HepG2 (cell line): ENCODE data around the gene A3GALT2. TPM values are rescaled to one million over a fixed set of nuclear protein-coding genes. Genes with fewer than 3 reads are reported as not detected.

Experiments
- ARNTL ChIP-seq: sonication (generic); formaldehyde crosslinking; IDR thresholded peaks from 2 replicates; pipeline ENCODE4 v1.4.0; 2020; ENCODE audit warnings: mild to moderate bottlenecking, missing genetic modification reagents
- CHD2 ChIP-seq: IDR thresholded peaks from 2 replicates; pipeline ENCODE4 v1.6.1; 2011; ENCODE audit warnings: low read depth, low read length, improper control_type of control experiment
- CREM ChIP-seq, 2 experiments: sonication (generic) in 1 of 2; formaldehyde crosslinking in 1 of 2; IDR thresholded peaks; 2 replicates each; pipeline versions ENCODE4 v1.4.0 to v1.6.1; 2016 to 2020; ENCODE audit warnings: antibody characterized with exemption in 1 of 2, mild to moderate bottlenecking in 1 of 2, missing genetic modification reagents in 1 of 2
- FOSL2 ChIP-seq: sonication (generic); formaldehyde crosslinking; IDR thresholded peaks from 2 replicates; pipeline ENCODE4 v1.4.0; 2020; ENCODE audit warnings: missing genetic modification reagents
- HDAC1 ChIP-seq: sonication (generic); formaldehyde crosslinking; IDR thresholded peaks from 2 replicates; pipeline ENCODE4 v1.5.1; 2020; ENCODE audit warnings: mild to moderate bottlenecking, missing genetic modification reagents
- MATR3 ChIP-seq: sonication (generic); formaldehyde crosslinking; IDR thresholded peaks from 2 replicates; pipeline ENCODE4 v1.4.0; 2020; ENCODE audit warnings: missing genetic modification reagents
- MIER3 ChIP-seq: IDR thresholded peaks from 2 replicates; pipeline ENCODE4 v1.6.1; 2016; ENCODE audit warnings: missing compliant biosample characterization, borderline replicate concordance
- PHF5A ChIP-seq: IDR thresholded peaks from one replicate; pipeline ENCODE4 v1.6.1; 2018; ENCODE audit warnings: low read depth, missing genetic modification reagents; ENCODE audit not compliant: unreplicated experiment
- POLR2G ChIP-seq: fragments of 200-400 bp; formaldehyde crosslinking; IDR thresholded peaks from 2 replicates; pipeline ENCODE4 v1.6.1; 2018; ENCODE audit warnings: mild to moderate bottlenecking, low read depth, low read length, moderate library complexity
- RXRB ChIP-seq: IDR thresholded peaks from 2 replicates; pipeline ENCODE4 v1.6.1; 2016; ENCODE audit warnings: borderline replicate concordance, missing genetic modification reagents, missing compliant biosample characterization
- SOX13 ChIP-seq, 3 experiments: fragments of 450-650 bp in 1 of 3; sonication (generic) in 1 of 3; formaldehyde crosslinking in 1 of 3; IDR thresholded peaks in 2 of 3; conservative IDR thresholded peaks in 1 of 3; 2 replicates each; pipeline versions ENCODE4 v1.5.0 to v1.6.1; 2016 to 2020; ENCODE audit warnings: antibody characterized with exemption in 1 of 3, mild to moderate bottlenecking in 1 of 3, missing compliant biosample characterization in 1 of 3, missing genetic modification reagents in 1 of 3, moderate library complexity in 1 of 3
- ZNF878 ChIP-seq: sonication (generic); formaldehyde crosslinking; IDR thresholded peaks from 2 replicates; pipeline ENCODE4 v1.8.1; 2023; ENCODE audit warnings: mild to moderate bottlenecking, missing genetic modification reagents, moderate library complexity
- polyA plus RNA-seq, 8 experiments: library from polyadenylated mRNA; depleted of rRNA in 3 of 8; stranded (reverse) in 7 of 8; unstranded in 1 of 8; fragments of >200 nt; fragmentation: Illumina TruSeq in 4 of 8; extraction: Trizol in 4 of 8; gene quantifications; 2 replicates each; pipeline versions ENCODE4 v1.2.1 to v1.2.3, GENCODE V29; 2011 to 2016; ENCODE audit warnings: low read depth in 4 of 8, missing spikeins in 1 of 8, mixed read lengths in 1 of 8; ENCODE audit not compliant: insufficient read depth in 1 of 8
- total RNA-seq, 5 experiments: library from RNA; depleted of rRNA; stranded (reverse); fragments of >200 nt; fragmentation: Illumina TruSeq; extraction: Trizol; gene quantifications; 2 replicates each; pipeline ENCODE4 v1.2.3, GENCODE V29; 2016; ENCODE audit warnings: low read depth in 1 of 5
- TF ChIP-seq, protein P1 (sequence below): sonication (generic); formaldehyde crosslinking; conservative IDR thresholded peaks from 2 replicates; pipeline ENCODE4 v1.4.0; 2020; ENCODE audit warnings: mild to moderate bottlenecking, missing genetic modification reagents, moderate library complexity
- TF ChIP-seq, protein P2 (sequence below): sonication (generic); formaldehyde crosslinking; IDR thresholded peaks from 2 replicates; pipeline ENCODE4 v1.5.1; 2020; ENCODE audit warnings: mild to moderate bottlenecking, missing genetic modification reagents, borderline replicate concordance
- TF ChIP-seq, protein P3 (sequence below): conservative IDR thresholded peaks from 2 replicates; pipeline ENCODE4 v1.6.1; 2018; ENCODE audit warnings: missing genetic modification reagents

Gene A3GALT2
- total and polyA plus RNA-seq, 2 of the 13 experiments (the other 11 are each of a cell fraction or from before 2014, with no cell fraction given), result not detected

DNA sequence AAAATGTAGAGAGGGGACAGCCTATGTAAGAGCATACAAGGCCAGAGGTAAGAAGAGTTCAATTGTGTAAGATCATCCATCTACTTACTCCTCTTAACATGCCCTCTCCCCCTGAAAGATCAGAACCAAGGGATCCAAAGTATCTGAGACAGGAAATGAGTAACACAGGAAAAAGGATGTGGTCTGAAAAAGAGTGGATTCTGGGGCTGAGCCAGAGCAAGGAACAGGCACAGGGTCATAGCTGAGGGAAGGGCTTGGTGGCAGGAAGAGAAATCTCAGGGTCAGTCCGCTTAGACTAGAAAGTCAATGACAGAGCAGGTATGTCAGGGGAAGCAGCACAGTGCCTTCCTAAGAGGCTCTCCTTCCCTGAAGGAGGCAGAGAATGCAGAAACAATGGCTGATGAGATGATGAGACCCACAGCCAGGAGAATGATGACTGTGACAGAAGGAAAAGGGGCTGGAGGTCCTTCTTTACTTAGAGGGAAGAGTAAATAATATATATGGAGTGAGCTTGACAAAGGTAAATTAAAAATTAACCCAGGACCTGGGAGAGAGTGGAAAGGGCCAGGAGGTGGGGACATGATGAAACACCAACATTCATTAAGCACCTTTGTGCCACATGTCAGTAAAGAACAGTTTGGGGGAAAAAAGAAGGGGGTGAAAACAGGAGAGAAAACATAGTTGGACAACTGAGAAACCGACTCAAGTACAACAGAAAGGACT lies 26.2 kb upstream of the A3GALT2 start (continued):
- TF ChIP-seq, protein P1, sequence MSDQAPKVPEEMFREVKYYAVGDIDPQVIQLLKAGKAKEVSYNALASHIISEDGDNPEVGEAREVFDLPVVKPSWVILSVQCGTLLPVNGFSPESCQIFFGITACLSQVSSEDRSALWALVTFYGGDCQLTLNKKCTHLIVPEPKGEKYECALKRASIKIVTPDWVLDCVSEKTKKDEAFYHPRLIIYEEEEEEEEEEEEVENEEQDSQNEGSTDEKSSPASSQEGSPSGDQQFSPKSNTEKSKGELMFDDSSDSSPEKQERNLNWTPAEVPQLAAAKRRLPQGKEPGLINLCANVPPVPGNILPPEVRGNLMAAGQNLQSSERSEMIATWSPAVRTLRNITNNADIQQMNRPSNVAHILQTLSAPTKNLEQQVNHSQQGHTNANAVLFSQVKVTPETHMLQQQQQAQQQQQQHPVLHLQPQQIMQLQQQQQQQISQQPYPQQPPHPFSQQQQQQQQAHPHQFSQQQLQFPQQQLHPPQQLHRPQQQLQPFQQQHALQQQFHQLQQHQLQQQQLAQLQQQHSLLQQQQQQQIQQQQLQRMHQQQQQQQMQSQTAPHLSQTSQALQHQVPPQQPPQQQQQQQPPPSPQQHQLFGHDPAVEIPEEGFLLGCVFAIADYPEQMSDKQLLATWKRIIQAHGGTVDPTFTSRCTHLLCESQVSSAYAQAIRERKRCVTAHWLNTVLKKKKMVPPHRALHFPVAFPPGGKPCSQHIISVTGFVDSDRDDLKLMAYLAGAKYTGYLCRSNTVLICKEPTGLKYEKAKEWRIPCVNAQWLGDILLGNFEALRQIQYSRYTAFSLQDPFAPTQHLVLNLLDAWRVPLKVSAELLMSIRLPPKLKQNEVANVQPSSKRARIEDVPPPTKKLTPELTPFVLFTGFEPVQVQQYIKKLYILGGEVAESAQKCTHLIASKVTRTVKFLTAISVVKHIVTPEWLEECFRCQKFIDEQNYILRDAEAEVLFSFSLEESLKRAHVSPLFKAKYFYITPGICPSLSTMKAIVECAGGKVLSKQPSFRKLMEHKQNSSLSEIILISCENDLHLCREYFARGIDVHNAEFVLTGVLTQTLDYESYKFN (CRISPR knock-in tag), result peak; percentile 90
- TF ChIP-seq HDAC1 (CRISPR knock-in tag) (peak; percentile 60; the same call in 1 of the 2 replicates), ARNTL (CRISPR knock-in tag) (peak; percentile 66; the same call in 1 of the 2 replicates), SOX13 (IDR thresholded peaks at IDR 0.05) (peak; percentile 37; the same call in 1 of the 2 replicates), SOX13 (CRISPR knock-in tag; conservative IDR thresholded peaks at IDR 0.05 in 1 of 2, IDR thresholded peaks at IDR 0.05 in 1 of 2) (peak in 1 of 2 experiments; percentile 64; a peak in 2 of 4 replicates), ZNF878 (CRISPR knock-in tag) (peak; percentile 69; the same call in 1 of the 2 replicates), CREM (IDR thresholded peaks at IDR 0.05) (peak; percentile 65), CREM (CRISPR knock-in tag; IDR thresholded peaks at IDR 0.05) (no peak), MIER3 (CRISPR knock-in tag) (peak; percentile 68; the same call in 1 of the 2 replicates), POLR2G (peak; percentile 87), MATR3 (CRISPR knock-in tag) (no peak), FOSL2 (CRISPR knock-in tag) (peak; percentile 89), PHF5A (CRISPR knock-in tag) (peak; percentile 29), RXRB (CRISPR knock-in tag) (peak; percentile 75), CHD2 (no peak)
- TF ChIP-seq, protein P2, sequence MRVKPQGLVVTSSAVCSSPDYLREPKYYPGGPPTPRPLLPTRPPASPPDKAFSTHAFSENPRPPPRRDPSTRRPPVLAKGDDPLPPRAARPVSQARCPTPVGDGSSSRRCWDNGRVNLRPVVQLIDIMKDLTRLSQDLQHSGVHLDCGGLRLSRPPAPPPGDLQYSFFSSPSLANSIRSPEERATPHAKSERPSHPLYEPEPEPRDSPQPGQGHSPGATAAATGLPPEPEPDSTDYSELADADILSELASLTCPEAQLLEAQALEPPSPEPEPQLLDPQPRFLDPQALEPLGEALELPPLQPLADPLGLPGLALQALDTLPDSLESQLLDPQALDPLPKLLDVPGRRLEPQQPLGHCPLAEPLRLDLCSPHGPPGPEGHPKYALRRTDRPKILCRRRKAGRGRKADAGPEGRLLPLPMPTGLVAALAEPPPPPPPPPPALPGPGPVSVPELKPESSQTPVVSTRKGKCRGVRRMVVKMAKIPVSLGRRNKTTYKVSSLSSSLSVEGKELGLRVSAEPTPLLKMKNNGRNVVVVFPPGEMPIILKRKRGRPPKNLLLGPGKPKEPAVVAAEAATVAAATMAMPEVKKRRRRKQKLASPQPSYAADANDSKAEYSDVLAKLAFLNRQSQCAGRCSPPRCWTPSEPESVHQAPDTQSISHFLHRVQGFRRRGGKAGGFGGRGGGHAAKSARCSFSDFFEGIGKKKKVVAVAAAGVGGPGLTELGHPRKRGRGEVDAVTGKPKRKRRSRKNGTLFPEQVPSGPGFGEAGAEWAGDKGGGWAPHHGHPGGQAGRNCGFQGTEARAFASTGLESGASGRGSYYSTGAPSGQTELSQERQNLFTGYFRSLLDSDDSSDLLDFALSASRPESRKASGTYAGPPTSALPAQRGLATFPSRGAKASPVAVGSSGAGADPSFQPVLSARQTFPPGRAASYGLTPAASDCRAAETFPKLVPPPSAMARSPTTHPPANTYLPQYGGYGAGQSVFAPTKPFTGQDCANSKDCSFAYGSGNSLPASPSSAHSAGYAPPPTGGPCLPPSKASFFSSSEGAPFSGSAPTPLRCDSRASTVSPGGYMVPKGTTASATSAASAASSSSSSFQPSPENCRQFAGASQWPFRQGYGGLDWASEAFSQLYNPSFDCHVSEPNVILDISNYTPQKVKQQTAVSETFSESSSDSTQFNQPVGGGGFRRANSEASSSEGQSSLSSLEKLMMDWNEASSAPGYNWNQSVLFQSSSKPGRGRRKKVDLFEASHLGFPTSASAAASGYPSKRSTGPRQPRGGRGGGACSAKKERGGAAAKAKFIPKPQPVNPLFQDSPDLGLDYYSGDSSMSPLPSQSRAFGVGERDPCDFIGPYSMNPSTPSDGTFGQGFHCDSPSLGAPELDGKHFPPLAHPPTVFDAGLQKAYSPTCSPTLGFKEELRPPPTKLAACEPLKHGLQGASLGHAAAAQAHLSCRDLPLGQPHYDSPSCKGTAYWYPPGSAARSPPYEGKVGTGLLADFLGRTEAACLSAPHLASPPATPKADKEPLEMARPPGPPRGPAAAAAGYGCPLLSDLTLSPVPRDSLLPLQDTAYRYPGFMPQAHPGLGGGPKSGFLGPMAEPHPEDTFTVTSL (CRISPR knock-in tag), result peak; percentile 78; the same call in 1 of the 2 replicates
- TF ChIP-seq, protein P3, sequence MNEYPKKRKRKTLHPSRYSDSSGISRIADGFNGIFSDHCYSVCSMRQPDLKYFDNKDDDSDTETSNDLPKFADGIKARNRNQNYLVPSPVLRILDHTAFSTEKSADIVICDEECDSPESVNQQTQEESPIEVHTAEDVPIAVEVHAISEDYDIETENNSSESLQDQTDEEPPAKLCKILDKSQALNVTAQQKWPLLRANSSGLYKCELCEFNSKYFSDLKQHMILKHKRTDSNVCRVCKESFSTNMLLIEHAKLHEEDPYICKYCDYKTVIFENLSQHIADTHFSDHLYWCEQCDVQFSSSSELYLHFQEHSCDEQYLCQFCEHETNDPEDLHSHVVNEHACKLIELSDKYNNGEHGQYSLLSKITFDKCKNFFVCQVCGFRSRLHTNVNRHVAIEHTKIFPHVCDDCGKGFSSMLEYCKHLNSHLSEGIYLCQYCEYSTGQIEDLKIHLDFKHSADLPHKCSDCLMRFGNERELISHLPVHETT (CRISPR knock-in tag), result 0 out of 2 replicates have a peak, but pooled peaks have one; percentile 70
